Adipocyte (in vitro differentiated cells): Measurements from ENCODE around the gene PRDX5.

Experiments
- DNase-seq: peaks from one replicate; pipeline ENCODE4 v3.0.0-alpha.2; 2015; ENCODE audit warnings: low read depth
- H3K27me3 ChIP-seq: replicated peaks from 2 replicates; pipeline ENCODE4 v1.7.0; 2013; ENCODE audit warnings: mild to moderate bottlenecking, low read length, moderate library complexity; ENCODE audit not compliant: control insufficient read depth, insufficient read depth
- H3K36me3 ChIP-seq: 2 replicates; pipeline ENCODE4 v1.7.0; 2013; ENCODE audit warnings: low read length, mild to moderate bottlenecking, moderate library complexity; ENCODE audit not compliant: control insufficient read depth, insufficient read depth, severe bottlenecking
- H3K4me1 ChIP-seq: 2 replicates; pipeline ENCODE4 v1.7.0; 2013; ENCODE audit warnings: mild to moderate bottlenecking, low read length, moderate library complexity; ENCODE audit not compliant: control insufficient read depth, insufficient read depth
- H3K4me3 ChIP-seq: 2 replicates; pipeline ENCODE4 v1.7.0; 2013; ENCODE audit warnings: mild to moderate bottlenecking, low read length, moderate library complexity
- H3K9ac ChIP-seq: 2 replicates; pipeline ENCODE4 v1.7.0; 2013; ENCODE audit warnings: mild to moderate bottlenecking, low read length, moderate library complexity
- H3K9me3 ChIP-seq: 2 replicates; pipeline ENCODE4 v1.7.0; 2013; ENCODE audit warnings: mild to moderate bottlenecking, low read length, moderate library complexity; ENCODE audit not compliant: control insufficient read depth

The PRDX5 gene

DNA sequence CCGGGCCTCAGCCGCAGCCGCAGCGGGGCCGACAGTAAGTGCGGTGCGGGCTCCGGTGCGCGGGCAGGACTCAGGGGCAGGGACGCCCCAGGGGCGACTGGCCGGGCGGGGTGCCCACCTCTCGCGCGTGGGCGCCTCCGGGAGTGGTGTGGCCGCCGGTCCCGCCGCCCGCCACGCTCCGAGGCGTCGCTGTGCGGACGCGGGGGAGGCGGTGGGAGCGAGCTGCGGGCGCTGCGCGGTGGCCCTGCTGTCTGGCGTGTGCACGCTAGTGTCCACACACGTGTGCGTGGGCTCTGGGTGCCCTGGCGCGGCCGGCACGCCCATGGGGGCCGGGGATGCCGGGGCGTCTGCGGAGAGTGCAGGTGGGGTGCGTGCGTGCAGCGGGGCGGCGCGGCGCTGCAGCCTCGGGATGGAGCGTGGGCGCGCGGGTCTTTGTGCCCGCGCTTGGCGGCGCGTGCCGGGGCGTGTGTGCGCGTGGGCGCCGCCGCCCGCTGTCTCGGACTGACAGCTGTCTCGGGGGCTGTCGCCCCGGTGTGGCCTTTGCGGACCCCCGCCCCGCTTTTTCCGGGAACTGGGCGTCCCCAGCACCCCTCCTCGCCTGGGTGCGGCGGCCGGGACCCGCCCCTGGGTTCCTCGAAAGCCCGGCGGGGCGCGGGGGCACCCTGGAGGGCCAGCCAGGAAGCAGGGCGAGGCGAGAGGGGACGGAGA is 26.0 kb upstream of the PRDX5 start:
- no peaks in the 10 kb centered on the region for H3K4me1 ChIP-seq
- no peaks in the 10 kb centered on the region for H3K9me3 ChIP-seq
- DNase-seq, result peak; percentile 43
- H3K9ac ChIP-seq, result peak overlapping the region; percentile 34
- H3K4me3 ChIP-seq, result peak overlapping the region; percentile 62
- H3K27me3 ChIP-seq, result peaks cover 26% of the 10 kb centered on the region
- H3K36me3 ChIP-seq, result no peaks in the 10 kb centered on the region

GRCh38 chr11:64292460-64293254 is 25.3 kb upstream of the PRDX5 start:
- Histone ChIP-seq H3K36me3 (no peaks in the 10 kb centered on the region), H3K4me1 (no peaks in the 10 kb centered on the region), H3K4me3 (peak overlapping the region; percentile 62), H3K27me3 (peaks cover 33% of the 10 kb centered on the region), H3K9me3 (no peaks in the 10 kb centered on the region), H3K9ac (peak overlapping the region; percentile 34)
- DNase-seq, result no peak

- Histone ChIP-seq H3K9me3 (no peaks in the 10 kb centered on the region), H3K36me3 (no peaks in the 10 kb centered on the region), H3K27me3 (peaks cover 44% of the 10 kb centered on the region), H3K4me3 (no peak overlapping the region), H3K4me1 (peaks cover 5% of the 10 kb centered on the region), H3K9ac (no peak overlapping the region)
- DNase-seq, result peak; percentile 39
Measured at GRCh38 chr11:64294774-64295173, 23.1 kb upstream of the PRDX5 start.

- Histone ChIP-seq H3K9ac (no peak overlapping the region), H3K4me1 (peaks cover 13% of the 10 kb centered on the region), H3K36me3 (no peaks in the 10 kb centered on the region), H3K9me3 (no peaks in the 10 kb centered on the region), H3K27me3 (peaks cover 51% of the 10 kb centered on the region), H3K4me3 (no peak overlapping the region)
- no peak for DNase-seq
Measured at GRCh38 chr11:64295760-64296159, 22.2 kb upstream of the PRDX5 start.

GRCh38 chr11:64296236-64296635 is 21.7 kb upstream of the PRDX5 start:
- Histone ChIP-seq H3K27me3 (peaks cover 51% of the 10 kb centered on the region), H3K4me1 (peaks cover 15% of the 10 kb centered on the region), H3K36me3 (no peaks in the 10 kb centered on the region), H3K4me3 (no peak overlapping the region), H3K9me3 (no peaks in the 10 kb centered on the region), H3K9ac (no peak overlapping the region)
- DNase-seq, result no peak

GRCh38 chr11:64296830-64297698 is 20.9 kb upstream of the PRDX5 start:
- Histone ChIP-seq H3K36me3 (no peaks in the 10 kb centered on the region), H3K4me1 (peaks cover 15% of the 10 kb centered on the region), H3K9me3 (no peaks in the 10 kb centered on the region), H3K27me3 (peaks cover 51% of the 10 kb centered on the region), H3K9ac (no peak overlapping the region), H3K4me3 (no peak overlapping the region)
- DNase-seq, result no peak

GRCh38 chr11:64297699-64298358 is 20.1 kb upstream of the PRDX5 start:
- Histone ChIP-seq H3K9ac (no peak overlapping the region), H3K4me3 (no peak overlapping the region), H3K36me3 (no peaks in the 10 kb centered on the region), H3K4me1 (peaks cover 15% of the 10 kb centered on the region), H3K27me3 (peaks cover 46% of the 10 kb centered on the region), H3K9me3 (no peaks in the 10 kb centered on the region)
- DNase-seq, result no peak

- Histone ChIP-seq H3K36me3 (no peaks in the 10 kb centered on the region), H3K9me3 (no peaks in the 10 kb centered on the region), H3K27me3 (peaks cover 36% of the 10 kb centered on the region), H3K4me3 (peak overlapping the region; percentile 61), H3K4me1 (peaks cover 18% of the 10 kb centered on the region), H3K9ac (peak overlapping the region; percentile 66)
- peak; percentile 70 for DNase-seq
Measured at GRCh38 chr11:64298966-64299846, 18.7 kb upstream of the PRDX5 start.

DNA sequence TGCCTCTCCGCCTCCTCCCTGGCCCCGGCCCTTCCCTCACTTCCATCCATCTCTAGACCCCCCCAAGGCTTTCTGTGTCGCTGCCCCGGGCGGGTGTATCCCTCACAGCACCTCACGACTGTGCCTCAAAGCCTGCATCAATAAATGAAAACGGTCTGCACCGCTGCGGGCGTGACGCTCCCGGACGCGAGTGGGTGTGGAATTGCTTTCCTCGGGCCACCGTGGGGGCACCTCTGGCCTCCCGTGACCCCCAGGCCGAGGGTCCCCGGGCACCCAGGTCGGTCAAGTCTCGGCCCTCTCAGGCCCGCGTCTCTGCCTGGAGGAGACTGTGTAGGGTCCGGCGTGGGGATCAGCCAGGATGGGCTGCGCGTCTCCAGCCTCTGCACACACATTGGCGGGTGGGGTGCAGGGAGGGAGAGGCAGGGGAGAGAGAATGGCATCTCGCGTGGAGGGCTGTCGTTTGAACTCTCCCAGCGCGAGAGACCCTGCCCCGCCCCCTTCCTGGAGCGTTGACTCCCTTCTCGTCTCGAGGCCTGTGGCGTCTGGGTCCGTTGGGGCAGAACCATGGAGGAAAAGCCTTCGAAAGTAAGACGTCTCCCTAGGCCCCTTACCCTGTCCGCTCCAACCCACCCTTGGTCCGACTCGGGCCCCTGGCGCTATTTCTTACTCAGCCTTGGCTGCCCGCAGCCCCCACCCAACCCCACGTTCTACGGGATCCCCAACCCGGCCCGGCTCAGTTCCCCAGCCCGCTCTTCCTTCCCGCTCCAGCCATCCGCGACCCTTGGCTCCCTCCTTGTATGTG is 17.9 kb upstream of the PRDX5 start, which contains the start of gene CATSPERZ:
Gene CATSPERZ (plus strand): TSS at position 512 of the 802 bp plus-strand sequence. CDS start 53 bp downstream, at position 565.
- Histone ChIP-seq H3K4me3 (peak within 1 kb of the TSS; percentile 73), H3K4me1 (peaks cover 18% of the 10 kb centered on the region), H3K36me3 (no peaks in the 10 kb centered on the region), H3K27me3 (peaks cover 36% of the 10 kb centered on the region), H3K9ac (peak within 1 kb of the TSS; percentile 68), H3K9me3 (no peaks in the 10 kb centered on the region)
- no peak for DNase-seq
